GM23338 (cell line): ENCODE results near the gene CDHR5. TPM values are rescaled to one million over a fixed set of nuclear protein-coding genes. Genes with fewer than 3 reads are reported as not detected.

Experiments
- ATAC-seq: fragments of 200-7000 bp; cut with Tn5 transposase; 3 replicates; pipeline ENCODE4 v1.9.1; 2020
- DNase-seq: peaks from one replicate; pipeline ENCODE4 v3.0.0-alpha.2; 2015; ENCODE audit warnings: low spot score
- H2AFZ ChIP-seq: fragments of 200-600 bp; sonication (generic); 2 replicates; pipeline ENCODE4 v1.8.0; 2016; ENCODE audit warnings: antibody characterized with exemption, mild to moderate bottlenecking, moderate library complexity
- H3F3A ChIP-seq: fragments of 200-600 bp; sonication (generic); replicated peaks from 2 replicates; pipeline ENCODE4 v1.8.0; 2017; ENCODE audit warnings: antibody characterized with exemption, mixed run types, low read depth
- H3K27ac ChIP-seq: fragments of 200-600 bp; sonication (generic); 2 replicates; pipeline ENCODE4 v1.6.1; 2016; ENCODE audit warnings: low read depth
- H3K27me3 ChIP-seq: fragments of 200-600 bp; sonication (generic); 2 replicates; pipeline ENCODE4 v1.8.0; 2016; ENCODE audit warnings: mild to moderate bottlenecking, mixed run types, moderate library complexity; ENCODE audit not compliant: insufficient read depth
- H3K36me3 ChIP-seq: fragments of 200-600 bp; sonication (generic); 2 replicates; pipeline ENCODE4 v1.8.0; 2016; ENCODE audit warnings: mild to moderate bottlenecking; ENCODE audit not compliant: insufficient read depth
- H3K4me1 ChIP-seq: fragments of 200-600 bp; sonication (generic); 2 replicates; pipeline ENCODE4 v1.8.0; 2016; ENCODE audit warnings: mild to moderate bottlenecking, moderate library complexity; ENCODE audit not compliant: insufficient read depth
- H3K4me2 ChIP-seq: fragments of 200-600 bp; sonication (generic); 2 replicates; pipeline ENCODE4 v1.7.1; 2017; ENCODE audit warnings: mixed run types
- H3K4me3 ChIP-seq: fragments of 200-600 bp; sonication (generic); 2 replicates; pipeline ENCODE4 v1.6.1; 2016; ENCODE audit warnings: mixed run types
- H3K79me2 ChIP-seq: fragments of 200-600 bp; sonication (generic); replicated peaks from 2 replicates; pipeline ENCODE4 v1.8.0; 2017; ENCODE audit warnings: mild to moderate bottlenecking; ENCODE audit not compliant: insufficient read depth
- H3K9me2 ChIP-seq: fragments of 200-600 bp; sonication (generic); 2 replicates; pipeline ENCODE4 v1.8.0; 2017; ENCODE audit not compliant: insufficient read depth
- H4K20me1 ChIP-seq: fragments of 200-600 bp; sonication (generic); replicated peaks from 2 replicates; pipeline ENCODE4 v1.8.0; 2017; ENCODE audit warnings: mild to moderate bottlenecking; ENCODE audit not compliant: insufficient read depth
- H3K27ac Mint-ChIP-seq: 2 replicates; pipeline ENCODE4 v1.8.0; 2020; ENCODE audit warnings: inconsistent platforms, mild to moderate bottlenecking, moderate library complexity, mixed read lengths
- H3K27me3 Mint-ChIP-seq: 3 replicates; pipeline ENCODE4 v1.8.0; 2022; ENCODE audit warnings: low read depth, mild to moderate bottlenecking, moderate library complexity, mixed read lengths, inconsistent platforms; ENCODE audit not compliant: insufficient read depth, poor library complexity
- H3K36me3 Mint-ChIP-seq: 3 replicates; pipeline ENCODE4 v1.8.0; 2021; ENCODE audit warnings: low read depth, mild to moderate bottlenecking, inconsistent platforms, moderate library complexity, mixed read lengths
- H3K4me1 Mint-ChIP-seq: 3 replicates; pipeline ENCODE4 v1.8.0; 2020; ENCODE audit warnings: mild to moderate bottlenecking, inconsistent platforms, mixed read lengths
- H3K4me3 Mint-ChIP-seq: 3 replicates; pipeline ENCODE4 v1.8.0; 2021; ENCODE audit warnings: moderate library complexity, mild to moderate bottlenecking, inconsistent platforms, mixed read lengths
- H3K9me3 Mint-ChIP-seq: 3 replicates; pipeline ENCODE4 v1.8.0; 2020; ENCODE audit warnings: moderate library complexity, mild to moderate bottlenecking, inconsistent platforms, mixed read lengths
- CREB1 ChIP-seq: fragments of 250-450 bp; sonication (Bioruptor Pico); IDR thresholded peaks from 2 replicates; pipeline ENCODE4 v1.5.0; 2020; ENCODE audit warnings: low read depth, mild to moderate bottlenecking, moderate library complexity
- CTCF ChIP-seq, 2 experiments: fragments of 200-600 bp in 1 of 2; sonication (generic) in 1 of 2; conservative IDR thresholded peaks; 2 replicates each; pipeline versions ENCODE4 v1.5.1 to v1.6.1; 2016 to 2017; ENCODE audit warnings: antibody characterized with exemption in 2 of 2, low read depth in 2 of 2, mild to moderate bottlenecking in 2 of 2, moderate library complexity in 1 of 2
- ETS1 ChIP-seq: IDR thresholded peaks from 2 replicates; pipeline ENCODE4 v1.6.1; 2016; ENCODE audit warnings: antibody characterized with exemption
- EZH2phosphoT487 ChIP-seq: fragments of 200-600 bp; sonication (generic); IDR thresholded peaks from one replicate; pipeline ENCODE4 v1.8.1; 2018; ENCODE audit warnings: antibody characterized with exemption; ENCODE audit not compliant: unreplicated experiment
- NANOG ChIP-seq: IDR thresholded peaks from 2 replicates; pipeline ENCODE4 v1.6.1; 2016; ENCODE audit warnings: antibody characterized with exemption, borderline replicate concordance
- POLR2AphosphoS5 ChIP-seq: IDR thresholded peaks from 2 replicates; pipeline ENCODE4 v1.6.1; 2016; ENCODE audit warnings: antibody characterized with exemption, low read depth
- STAT1 ChIP-seq: IDR thresholded peaks from one replicate; pipeline ENCODE4 v1.6.1; 2016; ENCODE audit warnings: antibody characterized with exemption; ENCODE audit not compliant: unreplicated experiment
- ZNF331 ChIP-seq: fragments of 250-450 bp; sonication (Bioruptor Pico); IDR thresholded peaks from 2 replicates; pipeline ENCODE4 v1.5.0; 2020; ENCODE audit warnings: low read depth, mild to moderate bottlenecking, moderate library complexity
- polyA plus RNA-seq: library from polyadenylated mRNA; unstranded; fragments of >200 nt; fragmentation: Nextera tagmentation; extraction: Ambion mirVana; gene quantifications from 2 replicates; pipeline ENCODE4 v1.2.1, GENCODE V29; 2016
- total RNA-seq: library from RNA; depleted of rRNA; stranded (reverse); fragments of >200 nt; shearing (Covaris generic); gene quantifications from 2 replicates; pipeline ENCODE4 v1.2.3, GENCODE V29; 2014
- TF ChIP-seq, protein P1 (sequence below): fragments of 250-450 bp; sonication (Bioruptor Pico); IDR thresholded peaks from 2 replicates; pipeline ENCODE4 v1.5.0; 2020; ENCODE audit warnings: mild to moderate bottlenecking, moderate library complexity

The CDHR5 gene
- total and polyA plus RNA-seq, 2 experiments from 2014 or later, result not detected

DNA sequence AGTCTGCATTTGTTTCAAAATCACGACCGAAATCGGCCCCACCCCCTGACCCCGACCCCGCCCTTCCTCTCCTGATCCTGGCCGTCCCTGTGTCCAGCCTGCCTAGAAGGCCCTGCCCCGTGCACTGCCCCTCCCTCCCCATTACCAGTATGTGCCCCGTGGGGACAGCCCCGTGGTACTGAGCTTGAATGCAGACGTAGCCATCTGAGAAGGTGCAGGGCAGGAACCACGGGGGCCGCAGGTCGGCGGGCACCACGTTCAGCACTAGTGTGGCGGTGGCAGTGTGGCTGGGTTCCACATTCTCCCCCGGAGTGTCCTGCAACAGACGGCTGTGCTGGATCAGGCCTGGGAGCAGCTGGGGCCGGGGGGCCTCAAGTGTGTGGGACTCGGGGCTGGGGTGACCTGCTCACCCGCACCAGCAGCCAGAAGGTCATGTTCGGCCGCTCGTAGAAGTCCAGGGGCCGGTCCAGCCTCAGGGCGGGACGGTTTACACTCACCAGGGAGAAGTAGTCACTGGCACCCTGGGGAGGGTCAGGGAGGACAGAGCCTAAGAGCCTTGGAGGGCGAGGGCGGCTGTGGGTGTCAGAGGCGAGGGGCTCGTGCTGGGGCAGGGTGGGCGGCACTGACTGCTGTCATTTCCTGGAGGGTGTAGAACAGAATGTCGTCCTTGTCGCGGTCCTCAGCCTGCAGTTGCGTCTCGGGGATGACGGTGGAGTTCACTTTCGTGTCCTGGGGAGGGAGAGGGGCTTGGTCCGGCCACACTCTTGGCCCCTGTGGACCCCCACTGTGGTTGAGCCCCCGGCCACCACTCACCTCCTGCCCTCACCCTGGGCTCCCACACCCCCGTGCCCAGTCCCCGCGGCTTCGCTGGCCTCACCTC is 3.6 kb downstream of the CDHR5 start:
- Histone ChIP-seq H3K4me3 (no peak overlapping the region), H3K36me3 (no peaks in the 10 kb centered on the region), H3K27me3 (peaks cover 5% of the 10 kb centered on the region; the same call in 1 of the 2 replicates), H3K4me1 (peaks cover 6% of the 10 kb centered on the region; the same call in 1 of the 2 replicates), H3F3A (peaks cover 4% of the 10 kb centered on the region; the same call in 1 of the 2 replicates), H3K9me2 (no peaks in the 10 kb centered on the region), H4K20me1 (no peaks in the 10 kb centered on the region), H3K27ac (no peak overlapping the region), H2AFZ (no peak overlapping the region), H3K4me2 (no peak overlapping the region), H3K79me2 (no peaks in the 10 kb centered on the region)
- no peak overlapping the region for H3K27ac Mint-ChIP-seq
- TF ChIP-seq NANOG, result no peak
- no peak for TF ChIP-seq STAT1
- peaks cover 11% of the 10 kb centered on the region for H3K27me3 Mint-ChIP-seq
- no peaks in the 10 kb centered on the region for H3K4me1 Mint-ChIP-seq
- no peaks in the 10 kb centered on the region for H3K36me3 Mint-ChIP-seq
- H3K4me3 Mint-ChIP-seq, result no peak overlapping the region
- DNase-seq, result no peak
- no peaks in the 10 kb centered on the region for H3K9me3 Mint-ChIP-seq
- ATAC-seq, result no peak

DNA sequence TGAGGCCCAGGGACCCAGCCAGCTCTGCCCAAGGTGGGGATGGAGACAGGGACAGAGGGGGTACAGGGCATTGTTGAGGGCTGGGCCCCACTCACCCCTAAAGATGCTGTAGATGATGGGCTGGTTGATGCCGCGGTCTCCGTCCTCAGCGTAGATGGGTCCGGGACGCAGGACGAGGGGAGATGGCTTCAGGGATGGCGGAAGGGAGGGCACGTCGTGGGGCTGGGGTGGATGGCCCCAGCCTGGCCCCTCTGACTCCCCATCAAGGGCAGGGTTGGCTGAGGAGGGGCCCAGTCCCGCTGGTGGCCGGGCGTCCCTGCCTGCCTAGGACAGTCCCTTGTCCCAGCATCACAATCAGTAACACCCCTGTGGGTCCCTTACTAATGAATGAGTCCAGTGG is 4.6 kb downstream of the CDHR5 start:
- H3K4me1 Mint-ChIP-seq, result no peaks in the 10 kb centered on the region
- TF ChIP-seq ZNF331, result no peak
- TF ChIP-seq, protein P1, sequence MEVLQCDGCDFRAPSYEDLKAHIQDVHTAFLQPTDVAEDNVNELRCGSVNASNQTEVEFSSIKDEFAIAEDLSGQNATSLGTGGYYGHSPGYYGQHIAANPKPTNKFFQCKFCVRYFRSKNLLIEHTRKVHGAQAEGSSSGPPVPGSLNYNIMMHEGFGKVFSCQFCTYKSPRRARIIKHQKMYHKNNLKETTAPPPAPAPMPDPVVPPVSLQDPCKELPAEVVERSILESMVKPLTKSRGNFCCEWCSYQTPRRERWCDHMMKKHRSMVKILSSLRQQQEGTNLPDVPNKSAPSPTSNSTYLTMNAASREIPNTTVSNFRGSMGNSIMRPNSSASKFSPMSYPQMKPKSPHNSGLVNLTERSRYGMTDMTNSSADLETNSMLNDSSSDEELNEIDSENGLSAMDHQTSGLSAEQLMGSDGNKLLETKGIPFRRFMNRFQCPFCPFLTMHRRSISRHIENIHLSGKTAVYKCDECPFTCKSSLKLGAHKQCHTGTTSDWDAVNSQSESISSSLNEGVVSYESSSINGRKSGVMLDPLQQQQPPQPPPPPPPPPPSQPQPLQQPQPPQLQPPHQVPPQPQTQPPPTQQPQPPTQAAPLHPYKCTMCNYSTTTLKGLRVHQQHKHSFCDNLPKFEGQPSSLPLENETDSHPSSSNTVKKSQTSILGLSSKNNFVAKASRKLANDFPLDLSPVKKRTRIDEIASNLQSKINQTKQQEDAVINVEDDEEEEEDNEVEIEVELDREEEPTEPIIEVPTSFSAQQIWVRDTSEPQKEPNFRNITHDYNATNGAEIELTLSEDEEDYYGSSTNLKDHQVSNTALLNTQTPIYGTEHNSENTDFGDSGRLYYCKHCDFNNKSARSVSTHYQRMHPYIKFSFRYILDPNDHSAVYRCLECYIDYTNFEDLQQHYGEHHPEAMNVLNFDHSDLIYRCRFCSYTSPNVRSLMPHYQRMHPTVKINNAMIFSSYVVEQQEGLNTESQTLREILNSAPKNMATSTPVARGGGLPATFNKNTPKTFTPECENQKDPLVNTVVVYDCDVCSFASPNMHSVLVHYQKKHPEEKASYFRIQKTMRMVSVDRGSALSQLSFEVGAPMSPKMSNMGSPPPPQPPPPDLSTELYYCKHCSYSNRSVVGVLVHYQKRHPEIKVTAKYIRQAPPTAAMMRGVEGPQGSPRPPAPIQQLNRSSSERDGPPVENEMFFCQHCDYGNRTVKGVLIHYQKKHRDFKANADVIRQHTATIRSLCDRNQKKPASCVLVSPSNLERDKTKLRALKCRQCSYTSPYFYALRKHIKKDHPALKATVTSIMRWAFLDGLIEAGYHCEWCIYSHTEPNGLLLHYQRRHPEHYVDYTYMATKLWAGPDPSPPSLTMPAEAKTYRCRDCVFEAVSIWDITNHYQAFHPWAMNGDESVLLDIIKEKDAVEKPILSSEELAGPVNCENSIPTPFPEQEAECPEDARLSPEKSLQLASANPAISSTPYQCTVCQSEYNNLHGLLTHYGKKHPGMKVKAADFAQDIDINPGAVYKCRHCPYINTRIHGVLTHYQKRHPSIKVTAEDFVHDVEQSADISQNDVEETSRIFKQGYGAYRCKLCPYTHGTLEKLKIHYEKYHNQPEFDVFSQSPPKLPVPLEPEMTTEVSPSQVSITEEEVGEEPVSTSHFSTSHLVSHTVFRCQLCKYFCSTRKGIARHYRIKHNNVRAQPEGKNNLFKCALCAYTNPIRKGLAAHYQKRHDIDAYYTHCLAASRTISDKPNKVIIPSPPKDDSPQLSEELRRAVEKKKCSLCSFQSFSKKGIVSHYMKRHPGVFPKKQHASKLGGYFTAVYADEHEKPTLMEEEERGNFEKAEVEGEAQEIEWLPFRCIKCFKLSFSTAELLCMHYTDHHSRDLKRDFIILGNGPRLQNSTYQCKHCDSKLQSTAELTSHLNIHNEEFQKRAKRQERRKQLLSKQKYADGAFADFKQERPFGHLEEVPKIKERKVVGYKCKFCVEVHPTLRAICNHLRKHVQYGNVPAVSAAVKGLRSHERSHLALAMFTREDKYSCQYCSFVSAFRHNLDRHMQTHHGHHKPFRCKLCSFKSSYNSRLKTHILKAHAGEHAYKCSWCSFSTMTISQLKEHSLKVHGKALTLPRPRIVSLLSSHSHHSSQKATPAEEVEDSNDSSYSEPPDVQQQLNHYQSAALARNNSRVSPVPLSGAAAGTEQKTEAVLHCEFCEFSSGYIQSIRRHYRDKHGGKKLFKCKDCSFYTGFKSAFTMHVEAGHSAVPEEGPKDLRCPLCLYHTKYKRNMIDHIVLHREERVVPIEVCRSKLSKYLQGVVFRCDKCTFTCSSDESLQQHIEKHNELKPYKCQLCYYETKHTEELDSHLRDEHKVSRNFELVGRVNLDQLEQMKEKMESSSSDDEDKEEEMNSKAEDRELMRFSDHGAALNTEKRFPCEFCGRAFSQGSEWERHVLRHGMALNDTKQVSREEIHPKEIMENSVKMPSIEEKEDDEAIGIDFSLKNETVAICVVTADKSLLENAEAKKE (CRISPR knock-in tag), result no peak
- TF ChIP-seq EZH2phosphoT487, result no peak
- TF ChIP-seq ETS1, result no peak
- no peak for TF ChIP-seq CTCF (conservative IDR thresholded peaks at IDR 0.05; ENCODE audit: low read depth in 2 of 2)
- TF ChIP-seq STAT1, result no peak
- TF ChIP-seq CREB1 (CRISPR knock-in tag), result no peak
- no peak for TF ChIP-seq POLR2AphosphoS5

More for the DNA sequence above, 4.6 kb downstream of the CDHR5 start:
- Histone ChIP-seq H3K4me1 (peaks cover 7% of the 10 kb centered on the region; the same call in 1 of the 2 replicates), H3K36me3 (no peaks in the 10 kb centered on the region), H3K9me2 (no peaks in the 10 kb centered on the region), H2AFZ (no peak overlapping the region), H3K4me2 (no peak overlapping the region), H3K27me3 (no peaks in the 10 kb centered on the region; the same call in 1 of the 2 replicates), H3K79me2 (no peaks in the 10 kb centered on the region), H3K4me3 (no peak overlapping the region), H3F3A (peaks cover 6% of the 10 kb centered on the region), H4K20me1 (no peaks in the 10 kb centered on the region), H3K27ac (no peak overlapping the region)
- ATAC-seq (no peak), DNase-seq (no peak)
- no peaks in the 10 kb centered on the region for H3K36me3 Mint-ChIP-seq
- H3K27ac Mint-ChIP-seq, result no peak overlapping the region
- H3K4me3 Mint-ChIP-seq, result no peak overlapping the region
- H3K9me3 Mint-ChIP-seq, result no peaks in the 10 kb centered on the region
- H3K27me3 Mint-ChIP-seq, result peaks cover 14% of the 10 kb centered on the region
